ENCODE results near the gene SLC6A14.

The SLC6A14 gene

GRCh38 chrX:116436358-116436816 lies at the start of gene SLC6A14:
TSS of gene SLC6A14 (plus strand) at chrX:116436606. CDS start at chrX:116436710, 104 bp downstream.
- DNase-seq, result no peak

GRCh38 chrX:116395752-116396151 lies 40.7 kb upstream of the SLC6A14 start:
- no peak for DNase-seq

GRCh38 chrX:116399681-116400080 lies 36.7 kb upstream of the SLC6A14 start:
- DNase-seq, result no peak

- no peak for DNase-seq
These were observed 27.2 kb upstream of the SLC6A14 start for GRCh38 chrX:116409219-116409618.

- no peak for DNase-seq
These were observed 23.1 kb upstream of the SLC6A14 start for GRCh38 chrX:116413273-116413672.

- no peak for DNase-seq
These were observed 19.2 kb upstream of the SLC6A14 start for GRCh38 chrX:116417214-116417613.

- DNase-seq, result no peak
These were observed 18.4 kb upstream of the SLC6A14 start for GRCh38 chrX:116417968-116418367.

GRCh38 chrX:116427978-116428377 lies 8.4 kb upstream of the SLC6A14 start:
- no peak for DNase-seq

- no peak for DNase-seq
These were observed 809 bp upstream of the SLC6A14 start for GRCh38 chrX:116435597-116435996.

GRCh38 chrX:116449156-116449555 lies 12.8 kb downstream of the SLC6A14 start:
- DNase-seq, result no peak

- DNase-seq, result no peak
These were observed 26.4 kb downstream of the SLC6A14 start, which contains the start of gene CT83 for GRCh38 chrX:116462822-116463221. TSS of gene CT83 (minus strand) at chrX:116462976. CDS start at chrX:116462856, 120 bp downstream.

GRCh38 chrX:116480059-116480458 lies 43.7 kb downstream of the SLC6A14 start:
- DNase-seq, result no peak

- DNase-seq, result no peak
These were observed 53.7 kb downstream of the SLC6A14 start for GRCh38 chrX:116490104-116490503.

GRCh38 chrX:116493271-116493670 lies 56.9 kb downstream of the SLC6A14 start:
- no peak for DNase-seq

GRCh38 chrX:116499780-116500179 lies 63.4 kb downstream of the SLC6A14 start:
- no peak for DNase-seq

Data from stimulated activated CD4-positive, alpha-beta T cell treated with anti-CD3 and anti-CD28 coated beads, Interleukin-2, amount 100 ng/mL, for 48 hours (primary cell).